Measurements from ENCODE around the gene RSPO1.

Gene RSPO1

GRCh38 chr1:37564892-37565291 lies 69.8 kb downstream of the RSPO1 start:
- DNase-seq (ENCODE audit: low spot score) = no peak

- no peak for DNase-seq (ENCODE audit: low spot score)
Measured at GRCh38 chr1:37562984-37563383, 71.7 kb downstream of the RSPO1 start.

All from COLO829 (cell line).